H9 (cell line): ENCODE data around the gene TNFRSF18. TPM values are rescaled to one million over a fixed set of nuclear protein-coding genes. Genes with fewer than 3 reads are reported as not detected.
"Not testable (repeated sequence)": the region's sequence is repeated elsewhere in the genome, so short reads cannot be mapped to it uniquely, and the experiment has no call there.

Source experiments
- DNase-seq: peaks from one replicate; pipeline ENCODE4 v3.0.0-alpha.2; 2017
- H2AFZ ChIP-seq: one replicate; pipeline ENCODE4 v1.6.1; 2013; ENCODE audit warnings: mild to moderate bottlenecking, low read length, control low read depth, moderate library complexity
- H2AK5ac ChIP-seq: 2 replicates; pipeline ENCODE4 v1.6.1; 2013; ENCODE audit warnings: low read length, control low read depth, mixed read lengths; ENCODE audit not compliant: insufficient read length
- H2BK120ac ChIP-seq: one replicate; pipeline ENCODE4 v1.6.1; 2013; ENCODE audit warnings: low read depth, mild to moderate bottlenecking, low read length, control low read depth, inconsistent platforms; ENCODE audit not compliant: poor library complexity, severe bottlenecking
- H2BK12ac ChIP-seq: 2 replicates; pipeline ENCODE4 v1.6.1; 2013; ENCODE audit warnings: low read length, control low read depth, mixed read lengths, low read depth; ENCODE audit not compliant: insufficient read length
- H2BK15ac ChIP-seq: 2 replicates; pipeline ENCODE4 v1.6.1; 2013; ENCODE audit warnings: low read depth, low read length, control low read depth
- H2BK20ac ChIP-seq: one replicate; pipeline ENCODE4 v1.6.1; 2013; ENCODE audit warnings: low read depth, mild to moderate bottlenecking, low read length, control low read depth, inconsistent platforms; ENCODE audit not compliant: poor library complexity, severe bottlenecking
- H2BK5ac ChIP-seq: 2 replicates; pipeline ENCODE4 v1.6.1; 2013; ENCODE audit warnings: low read length, control low read depth, mixed read lengths; ENCODE audit not compliant: insufficient read length
- H3K14ac ChIP-seq: 2 replicates; pipeline ENCODE4 v1.6.1; 2013; ENCODE audit warnings: low read length, control low read depth; ENCODE audit not compliant: insufficient read depth
- H3K18ac ChIP-seq: 2 replicates; pipeline ENCODE4 v1.6.1; 2013; ENCODE audit warnings: low read depth, mild to moderate bottlenecking, mixed read lengths, low read length, control low read depth; ENCODE audit not compliant: insufficient read length
- H3K23ac ChIP-seq: 2 replicates; pipeline ENCODE4 v1.6.1; 2013; ENCODE audit warnings: low read length, control low read depth, mixed read lengths, low read depth; ENCODE audit not compliant: insufficient read length
- H3K23me2 ChIP-seq: 2 replicates; pipeline ENCODE4 v1.6.1; 2013; ENCODE audit warnings: low read depth, mild to moderate bottlenecking, mixed read lengths, low read length, control low read depth; ENCODE audit not compliant: insufficient read length, poor library complexity, severe bottlenecking
- H3K27ac ChIP-seq: 2 replicates; pipeline ENCODE4 v1.5.1; 2013; ENCODE audit warnings: low read length, control low read depth, mixed read lengths, low read depth; ENCODE audit not compliant: insufficient read length
- H3K27me3 ChIP-seq: 2 replicates; pipeline ENCODE4 v1.6.1; 2013; ENCODE audit warnings: low read length, control low read depth, inconsistent platforms; ENCODE audit not compliant: insufficient read depth
- H3K4ac ChIP-seq: 2 replicates; pipeline ENCODE4 v1.6.1; 2013; ENCODE audit warnings: low read depth, mild to moderate bottlenecking, control low read depth, inconsistent platforms, low read length, moderate library complexity
- H3K4me1 ChIP-seq: 2 replicates; pipeline ENCODE4 v1.6.1; 2013; ENCODE audit warnings: low read length, control low read depth, inconsistent platforms; ENCODE audit not compliant: insufficient read depth
- H3K4me2 ChIP-seq: 2 replicates; pipeline ENCODE4 v1.6.1; 2013; ENCODE audit warnings: low read length, control low read depth, mixed read lengths; ENCODE audit not compliant: insufficient read length, insufficient read depth
- H3K56ac ChIP-seq: 2 replicates; pipeline ENCODE4 v1.6.1; 2013; ENCODE audit warnings: low read depth, mild to moderate bottlenecking, mixed read lengths, low read length, control low read depth; ENCODE audit not compliant: insufficient read length
- H3K79me1 ChIP-seq: 2 replicates; pipeline ENCODE4 v1.6.1; 2013; ENCODE audit warnings: low read depth, mild to moderate bottlenecking, moderate library complexity, low read length, control low read depth, inconsistent platforms; ENCODE audit not compliant: insufficient read depth, poor library complexity, severe bottlenecking
- H3K79me2 ChIP-seq: 2 replicates; pipeline ENCODE4 v1.6.1; 2013; ENCODE audit warnings: low read length, control low read depth, inconsistent platforms; ENCODE audit not compliant: insufficient read depth
- H3K9ac ChIP-seq: 2 replicates; pipeline ENCODE4 v1.6.1; 2013; ENCODE audit warnings: low read length, control low read depth, mixed read lengths; ENCODE audit not compliant: insufficient read length; ENCODE audit errors: extremely low read depth
- H3K9me3 ChIP-seq: one replicate; pipeline ENCODE4 v1.6.1; 2013; ENCODE audit warnings: low read depth, low read length, inconsistent platforms; ENCODE audit not compliant: control insufficient read depth
- H3T11ph ChIP-seq: one replicate; pipeline ENCODE4 v1.6.1; 2013; ENCODE audit warnings: mild to moderate bottlenecking, low read length, control low read depth, inconsistent platforms
- H4K20me1 ChIP-seq: one replicate; pipeline ENCODE4 v1.6.1; 2013; ENCODE audit not compliant: control insufficient read depth, insufficient read length, insufficient read depth
- H4K5ac ChIP-seq: 2 replicates; pipeline ENCODE4 v1.6.1; 2013; ENCODE audit warnings: low read depth, mild to moderate bottlenecking, mixed read lengths, low read length, control low read depth; ENCODE audit not compliant: insufficient read length
- H4K8ac ChIP-seq: replicated peaks from 2 replicates; pipeline ENCODE4 v1.6.1; 2013; ENCODE audit warnings: low read length, control low read depth, mixed read lengths, low read depth; ENCODE audit not compliant: insufficient read length
- H4K91ac ChIP-seq: 2 replicates; pipeline ENCODE4 v1.6.1; 2013; ENCODE audit warnings: low read depth, mild to moderate bottlenecking, moderate library complexity, mixed read lengths, low read length, control low read depth; ENCODE audit not compliant: insufficient read length
- H3K27ac Mint-ChIP-seq, 3 experiments: 2 replicates in 2 of 3; 3 replicates in 1 of 3; pipeline ENCODE4 v1.8.0; 2020 to 2021; ENCODE audit warnings: mixed read lengths in 3 of 3, mild to moderate bottlenecking in 1 of 3, moderate library complexity in 1 of 3
- H3K27me3 Mint-ChIP-seq: 2 replicates; pipeline ENCODE4 v1.8.0; 2021; ENCODE audit warnings: low read depth, mild to moderate bottlenecking, moderate library complexity, mixed read lengths
- H3K36me3 Mint-ChIP-seq, 3 experiments: 2 replicates in 2 of 3; 3 replicates in 1 of 3; pipeline ENCODE4 v1.8.0; 2020 to 2021; ENCODE audit warnings: low read depth in 3 of 3, mixed read lengths in 3 of 3; ENCODE audit not compliant: insufficient read depth in 1 of 3
- H3K4me1 Mint-ChIP-seq, 2 experiments: 2 replicates each; pipeline ENCODE4 v1.8.0; 2020; ENCODE audit warnings: mixed read lengths in 2 of 2
- H3K4me3 Mint-ChIP-seq, 2 experiments: 2 replicates in 1 of 2; 3 replicates in 1 of 2; pipeline ENCODE4 v1.8.0; 2020 to 2021; ENCODE audit warnings: mild to moderate bottlenecking in 2 of 2, mixed read lengths in 2 of 2, moderate library complexity in 1 of 2
- H3K9me3 Mint-ChIP-seq, 2 experiments: 2 replicates in 1 of 2; 3 replicates in 1 of 2; pipeline ENCODE4 v1.8.0; 2020; ENCODE audit warnings: mild to moderate bottlenecking in 2 of 2, mixed read lengths in 2 of 2, moderate library complexity in 1 of 2
- CTCF ChIP-seq: fragments of 200-600 bp; sonication (generic); conservative IDR thresholded peaks from 3 replicates; pipeline ENCODE4 v1.8.0; 2021; ENCODE audit warnings: antibody characterized with exemption, mild to moderate bottlenecking
- WGBS: extraction: QIAGEN DNeasy Blood & Tissue Kit; methylation state at CpG from one replicate; pipeline ENCODE4 v1.1.7; 2013; ENCODE audit warnings: missing lambda C conversion rate, low lambda C conversion rate, mixed read lengths; ENCODE audit not compliant: insufficient read length; ENCODE audit errors: extremely low coverage; 5-methylcytosine and 5-hydroxymethylcytosine counted together
- total RNA-seq: library from RNA; stranded (reverse); gene quantifications from 2 replicates; pipeline ENCODE4 v1.2.1, GENCODE V29; 2021

The TNFRSF18 gene
- total RNA-seq, 1 experiment from 2014 or later = 2.0 TPM

GRCh38 chr1:1250786-1251284 is 44.4 kb upstream of the TNFRSF18 start:
- no peak overlapping the region for H4K91ac ChIP-seq
- no CpG with 5 or more reads among the region's 16 CpGs for WGBS
- Mint-ChIP-seq H3K36me3 (peaks cover 7 to 37% (median 33%) of the 10 kb centered on the region in 3 experiments; a peak in 6 of 7 replicates), H3K27ac (peak overlapping the region in 2 of 3 experiments; percentile 85 to 89; a peak in 4 of 7 replicates), H3K9me3 (no peaks in the 10 kb centered on the region; a peak in 1 of 5 replicates), H3K4me1 (peaks cover 0 to 2% of the 10 kb centered on the region in 2 experiments; a peak in 1 of 4 replicates), H3K4me3 (no peak overlapping the region), H3K27me3 (peaks cover 13% of the 10 kb centered on the region)
- H3K23me2 ChIP-seq = no peaks in the 10 kb centered on the region
- H3K79me2 ChIP-seq = no peaks in the 10 kb centered on the region
- no peak overlapping the region for H2BK15ac ChIP-seq
- H4K8ac ChIP-seq = no peak overlapping the region
- DNase-seq = no peak
- H3K4me1 ChIP-seq = no peaks in the 10 kb centered on the region
- H2BK120ac ChIP-seq = no peak overlapping the region
- no peak overlapping the region for H3K4me2 ChIP-seq
- no peak overlapping the region for H3K27ac ChIP-seq
- no peaks in the 10 kb centered on the region for H3K9me3 ChIP-seq
- H3K23ac ChIP-seq = no peak overlapping the region
- no peak overlapping the region for H2BK5ac ChIP-seq
- no peaks in the 10 kb centered on the region for H4K20me1 ChIP-seq
- no peak for TF ChIP-seq CTCF
- H3K79me1 ChIP-seq = no peaks in the 10 kb centered on the region
- H3K56ac ChIP-seq = no peak overlapping the region
- H2AFZ ChIP-seq = no peak overlapping the region
- H4K5ac ChIP-seq = no peak overlapping the region
- no peak overlapping the region for H3K18ac ChIP-seq
- no peak overlapping the region for H2BK20ac ChIP-seq
- no peak overlapping the region for H2AK5ac ChIP-seq
- no peaks in the 10 kb centered on the region for H3K27me3 ChIP-seq
- no peak overlapping the region for H3K4ac ChIP-seq
- no peak overlapping the region for H2BK12ac ChIP-seq
- no peak overlapping the region for H3K9ac ChIP-seq
- H3K14ac ChIP-seq = no peak overlapping the region
- H3T11ph ChIP-seq = no peak overlapping the region

- H3K27ac ChIP-seq, H3K4me1 ChIP-seq, H2BK5ac ChIP-seq, H3K9me3 ChIP-seq, H4K91ac ChIP-seq, H3K27ac Mint-ChIP-seq, H3K4me2 ChIP-seq, H2AFZ ChIP-seq, H3K14ac ChIP-seq, H2BK120ac ChIP-seq, H2BK20ac ChIP-seq, H3T11ph ChIP-seq, DNase-seq, H4K20me1 ChIP-seq, H3K79me1 ChIP-seq, H4K8ac ChIP-seq, H3K4me1 Mint-ChIP-seq, H3K9ac ChIP-seq, H3K4me3 Mint-ChIP-seq, H3K27me3 ChIP-seq, H3K79me2 ChIP-seq, H2BK15ac ChIP-seq, H3K23ac ChIP-seq, H3K56ac ChIP-seq, H3K9me3 Mint-ChIP-seq, H3K4ac ChIP-seq, H3K18ac ChIP-seq, H3K23me2 ChIP-seq, H2AK5ac ChIP-seq, H4K5ac ChIP-seq, H2BK12ac ChIP-seq: not testable (repeated sequence)
- peaks cover 16% of the 10 kb centered on the region for H3K27me3 Mint-ChIP-seq
- peaks cover 0 to 17% (median 13%) of the 10 kb centered on the region in 3 experiments; a peak in 5 of 7 replicates for H3K36me3 Mint-ChIP-seq
- WGBS = no CpG with 5 or more reads among the region's 21 CpGs
These were observed 41.9 kb upstream of the TNFRSF18 start for GRCh38 chr1:1248009-1248913.
